Measurements from ENCODE around the gene DDX52.
"Not testable (repeated sequence)": the region's sequence is repeated elsewhere in the genome, so short reads cannot be mapped to it uniquely, and the experiment has no call there.

DDX52 gene

GRCh38 chr17:37650419-37651003 lies 7.3 kb upstream of the DDX52 start:
- no peak for DNase-seq

GRCh38 chr17:37648555-37648954 lies 5.3 kb upstream of the DDX52 start:
- no peak for DNase-seq

- no peak for DNase-seq
These were observed 4.6 kb upstream of the DDX52 start for GRCh38 chr17:37647856-37648255.

GRCh38 chr17:37643869-37644268 lies 623 bp upstream of the DDX52 start:
- no peak for DNase-seq

GRCh38 chr17:37642681-37643080 lies 565 bp downstream of the DDX52 start:
- no peak for DNase-seq

GRCh38 chr17:37640015-37640414 lies 3.2 kb downstream of the DDX52 start:
- no peak for DNase-seq

- no peak for DNase-seq
These were observed 5.3 kb downstream of the DDX52 start for GRCh38 chr17:37637956-37638355.

GRCh38 chr17:37616430-37616829 lies 26.8 kb downstream of the DDX52 start:
- not testable (repeated sequence) for DNase-seq

- no peak for DNase-seq
These were observed 28.4 kb downstream of the DDX52 start for GRCh38 chr17:37614823-37615222.

- DNase-seq: no peak
These were observed 28.9 kb downstream of the DDX52 start for GRCh38 chr17:37614391-37614790.

- no peak for DNase-seq
These were observed 32.3 kb downstream of the DDX52 start for GRCh38 chr17:37610971-37611370.

- not testable (repeated sequence) for DNase-seq
These were observed 33.2 kb downstream of the DDX52 start for GRCh38 chr17:37610041-37610420.

- DNase-seq: peak; percentile 84 to 94 (median 88)
These were observed 33.8 kb downstream of the DDX52 start, which contains the start of gene SYNRG for GRCh38 chr17:37609170-37610040. Gene SYNRG (minus strand): TSS chr17:37609418. CDS start chr17:37609355, 63 bp downstream.

GRCh38 chr17:37608351-37609169 lies 34.7 kb downstream of the DDX52 start:
- DNase-seq: peak in 2 of 4 experiments; percentile 23 to 39

GRCh38 chr17:37607637-37608331 lies 35.5 kb downstream of the DDX52 start:
- DNase-seq: peak in 1 of 4 experiments; percentile 1

- DNase-seq: no peak
These were observed 37.3 kb downstream of the DDX52 start for GRCh38 chr17:37605813-37606505.

GRCh38 chr17:37605081-37605480 lies 38.2 kb downstream of the DDX52 start:
- no peak for DNase-seq

GRCh38 chr17:37604556-37604955 lies 38.7 kb downstream of the DDX52 start:
- DNase-seq: no peak

- DNase-seq: no peak
These were observed 45.1 kb downstream of the DDX52 start for GRCh38 chr17:37598145-37598544.

- DNase-seq: no peak
These were observed 51.0 kb downstream of the DDX52 start for GRCh38 chr17:37592291-37592690.

GRCh38 chr17:37585066-37585465 lies 58.2 kb downstream of the DDX52 start:
- DNase-seq: no peak

GRCh38 chr17:37576281-37576680 lies 67.0 kb downstream of the DDX52 start:
- DNase-seq: no peak

All from activated naive CD4-positive, alpha-beta T cell (primary cell).